H1 (cell line): ENCODE results near the gene SPATA19. TPM values are rescaled to one million over a fixed set of nuclear protein-coding genes. Genes with fewer than 3 reads are reported as not detected.
A peak's percentile ranks its signal among the peaks of the same experiment; 100 is the strongest.

Source experiments
- CTCF ChIA-PET: fragments of 300-600 bp; sonication (Branson Sonifier 250); formaldehyde crosslinking; loops from one replicate; lab custom pipeline; 2021; ENCODE audit not compliant: partially characterized antibody; lab: Charles Lee
- POLR2A ChIA-PET: fragments of 300-600 bp; sonication (Branson Sonifier 250); formaldehyde crosslinking; loops from one replicate; lab custom pipeline; 2021; ENCODE audit warnings: inconsistent platforms; ENCODE audit not compliant: partially characterized antibody; lab: Charles Lee
- DNase-seq, 2 experiments: peaks; one replicate each; pipeline versions ENCODE4 v3.0.0 to v3.0.0-alpha.2; 2010 to 2022; ENCODE audit warnings: low spot score in 2 of 2, low read depth in 1 of 2, mixed read lengths in 1 of 2
- FAIRE-seq: peaks from 2 replicates; lab custom pipeline; 2011; peaks lifted over from hg19 to GRCh38; lab: Jason Lieb, UNC
- H2AFZ ChIP-seq: 2 replicates; pipeline ENCODE4 v1.8.1; 2012; ENCODE audit warnings: low read length, inconsistent platforms
- H2AK5ac ChIP-seq: 2 replicates; pipeline ENCODE4 v1.6.1; 2013; ENCODE audit warnings: low read depth, low read length
- H2BK120ac ChIP-seq: replicated peaks from 2 replicates; pipeline ENCODE3; 2013; ENCODE audit warnings: low read depth, low read length, inconsistent platforms
- H2BK12ac ChIP-seq: 2 replicates; pipeline ENCODE4 v1.6.1; 2013; ENCODE audit warnings: low read depth, low read length
- H2BK15ac ChIP-seq: 2 replicates; pipeline ENCODE4 v1.6.1; 2013; ENCODE audit warnings: low read length
- H2BK20ac ChIP-seq: 2 replicates; pipeline ENCODE4 v1.6.1; 2013; ENCODE audit warnings: low read length
- H2BK5ac ChIP-seq: 2 replicates; pipeline ENCODE4 v1.6.1; 2013; ENCODE audit warnings: low read depth, low read length
- H3K14ac ChIP-seq: 2 replicates; pipeline ENCODE4 v1.6.1; 2013; ENCODE audit warnings: inconsistent platforms; ENCODE audit not compliant: insufficient read length
- H3K18ac ChIP-seq: 2 replicates; pipeline ENCODE4 v1.6.1; 2013; ENCODE audit warnings: low read length; ENCODE audit errors: extremely low read depth
- H3K23ac ChIP-seq: 2 replicates; pipeline ENCODE4 v1.6.1; 2013; ENCODE audit warnings: inconsistent platforms; ENCODE audit not compliant: insufficient read length
- H3K23me2 ChIP-seq: 2 replicates; pipeline ENCODE4 v1.6.1; 2013; ENCODE audit warnings: low read depth, low read length
- H3K27ac ChIP-seq: 2 replicates; pipeline ENCODE4 v1.6.1; 2011; ENCODE audit warnings: low read depth, low read length, inconsistent platforms
- H3K27me3 ChIP-seq, 4 experiments: replicated peaks in 1 of 4; 1 replicate in 1 of 4; 2 replicates in 3 of 4; pipeline versions ENCODE4 v1.6.1 to v1.8.1; 2011 to 2013; ENCODE audit warnings: low read length in 3 of 4, mild to moderate bottlenecking in 3 of 4, inconsistent platforms in 2 of 4, mixed read lengths in 2 of 4, moderate library complexity in 1 of 4; ENCODE audit not compliant: control insufficient read depth in 3 of 4, insufficient read depth in 3 of 4; ENCODE audit errors: extremely low read depth in 1 of 4
- H3K36me3 ChIP-seq, 4 experiments: 2 replicates each; pipeline versions ENCODE4 v1.6.1 to v1.8.1; 2011 to 2013; ENCODE audit warnings: mild to moderate bottlenecking in 4 of 4, low read length in 3 of 4, moderate library complexity in 2 of 4, control low read depth in 1 of 4, inconsistent platforms in 1 of 4; ENCODE audit not compliant: insufficient read depth in 4 of 4, control insufficient read depth in 2 of 4
- H3K4ac ChIP-seq: replicated peaks from 2 replicates; pipeline ENCODE3; 2013; ENCODE audit warnings: low read length, low read depth, mixed read lengths, inconsistent platforms; ENCODE audit not compliant: insufficient read length
- H3K4me1 ChIP-seq, 4 experiments: replicated peaks in 1 of 4; 1 replicate in 1 of 4; 2 replicates in 3 of 4; pipeline versions ENCODE4 v1.6.1 to v1.8.1; 2011 to 2013; ENCODE audit warnings: low read length in 3 of 4, inconsistent platforms in 2 of 4, mixed read lengths in 1 of 4; ENCODE audit not compliant: insufficient read depth in 4 of 4, control insufficient read depth in 3 of 4
- H3K4me2 ChIP-seq, 2 experiments: 2 replicates each; pipeline versions ENCODE4 v1.6.1 to v1.8.1; 2011 to 2013; ENCODE audit warnings: low read depth in 2 of 2, low read length in 2 of 2, control low read depth in 1 of 2, inconsistent platforms in 1 of 2, mild to moderate bottlenecking in 1 of 2; ENCODE audit not compliant: insufficient read depth in 1 of 2
- H3K4me3 ChIP-seq, 4 experiments: fragments of 200-600, 300-600 bp in 1 of 4; sonication (generic), shearing (Covaris generic), sonication (Bioruptor Twin) in 1 of 4; 2 replicates each; pipeline versions ENCODE4 v1.5.1 to v1.8.1; 2011 to 2016; ENCODE audit warnings: low read length in 4 of 4, low read depth in 3 of 4, control low read depth in 2 of 4, inconsistent platforms in 2 of 4, mild to moderate bottlenecking in 2 of 4, mixed read lengths in 1 of 4, moderate library complexity in 1 of 4; ENCODE audit not compliant: insufficient read depth in 2 of 4; ENCODE audit errors: extremely low read depth in 1 of 4
- H3K56ac ChIP-seq: replicated peaks from 2 replicates; pipeline ENCODE3; 2013; ENCODE audit warnings: low read depth, mild to moderate bottlenecking, mixed read lengths, low read length, inconsistent platforms; ENCODE audit not compliant: insufficient read length
- H3K79me1 ChIP-seq: 2 replicates; pipeline ENCODE4 v1.6.1; 2013; ENCODE audit warnings: low read depth, low read length, control low read depth
- H3K79me2 ChIP-seq, 2 experiments: 2 replicates each; pipeline versions ENCODE4 v1.6.1 to v1.8.1; 2012 to 2013; ENCODE audit warnings: low read length in 2 of 2, mild to moderate bottlenecking in 2 of 2, inconsistent platforms in 1 of 2; ENCODE audit not compliant: insufficient read depth in 2 of 2, control insufficient read depth in 1 of 2
- H3K9ac ChIP-seq, 4 experiments: replicated peaks in 1 of 4; 1 replicate in 1 of 4; 2 replicates in 3 of 4; pipeline versions ENCODE4 v1.6.1 to v1.8.1; 2011 to 2013; ENCODE audit warnings: low read depth in 3 of 4, low read length in 3 of 4, control low read depth in 2 of 4, mild to moderate bottlenecking in 2 of 4, moderate library complexity in 2 of 4, inconsistent platforms in 1 of 4; ENCODE audit errors: extremely low read depth in 1 of 4
- H3K9me3 ChIP-seq, 2 experiments: 2 replicates each; pipeline versions ENCODE4 v1.6.1 to v1.8.1; 2012 to 2013; ENCODE audit warnings: mild to moderate bottlenecking in 2 of 2, moderate library complexity in 2 of 2, control low read depth in 1 of 2, inconsistent platforms in 1 of 2, low read depth in 1 of 2, low read length in 1 of 2, mixed read lengths in 1 of 2; ENCODE audit not compliant: insufficient read depth in 2 of 2
- H4K20me1 ChIP-seq, 2 experiments: replicated peaks in 1 of 2; 2 replicates each; pipeline versions ENCODE3 to v1.8.1; 2011 to 2013; ENCODE audit warnings: inconsistent platforms in 2 of 2, low read length in 2 of 2, mild to moderate bottlenecking in 1 of 2; ENCODE audit not compliant: insufficient read depth in 2 of 2, control insufficient read depth in 1 of 2
- H4K5ac ChIP-seq: 2 replicates; pipeline ENCODE4 v1.6.1; 2013; ENCODE audit warnings: low read length, low read depth, mixed read lengths, inconsistent platforms; ENCODE audit not compliant: insufficient read length
- H4K8ac ChIP-seq: 2 replicates; pipeline ENCODE4 v1.8.0; 2013; ENCODE audit warnings: mild to moderate bottlenecking, moderate library complexity, low read length, inconsistent platforms; ENCODE audit not compliant: insufficient read depth; ENCODE audit errors: extremely low read depth
- H4K91ac ChIP-seq: replicated peaks from 2 replicates; pipeline ENCODE3; 2013; ENCODE audit warnings: low read length, mixed read lengths, inconsistent platforms; ENCODE audit not compliant: insufficient read length
- BACH1 ChIP-seq: IDR thresholded peaks from 2 replicates; pipeline ENCODE4 v1.6.1; 2012; ENCODE audit warnings: low read length, improper control_type of control experiment
- CBX5 ChIP-seq: fragments of 300-800, 300-1000 bp; sonication (generic); IDR thresholded peaks from 2 replicates; pipeline ENCODE4 v1.7.1; 2016; ENCODE audit warnings: antibody characterized with exemption, low read length, low read depth
- CHD2 ChIP-seq: IDR thresholded peaks from 2 replicates; pipeline ENCODE4 v1.6.1; 2012; ENCODE audit warnings: low read length, improper control_type of control experiment
- CREB1 ChIP-seq: IDR thresholded peaks from 2 replicates; pipeline ENCODE4 v1.6.1; 2012; ENCODE audit warnings: inconsistent platforms
- EGR1 ChIP-seq: IDR thresholded peaks from 2 replicates; pipeline ENCODE4 v1.6.1; 2011; ENCODE audit warnings: low read depth, low read length, borderline replicate concordance
- JUND ChIP-seq: IDR thresholded peaks from 2 replicates; pipeline ENCODE4 v1.6.1; 2011; ENCODE audit warnings: mild to moderate bottlenecking, improper control_type of control experiment, low read length
- PHF8 ChIP-seq: fragments of 200-600 bp; sonication (generic); conservative IDR thresholded peaks from 2 replicates; pipeline ENCODE4 v1.7.1; 2012; ENCODE audit warnings: low read depth, mild to moderate bottlenecking, inconsistent platforms, low read length, moderate library complexity
- RBBP5 ChIP-seq: IDR thresholded peaks from 2 replicates; pipeline ENCODE4 v1.7.1; 2012; ENCODE audit warnings: low read depth, mild to moderate bottlenecking, inconsistent platforms, low read length, moderate library complexity, borderline replicate concordance
- RXRA ChIP-seq: IDR thresholded peaks from 2 replicates; pipeline ENCODE4 v1.6.1; 2011; ENCODE audit warnings: low read depth, mild to moderate bottlenecking, low read length, moderate library complexity; ENCODE audit not compliant: insufficient read depth
- SAP30 ChIP-seq: fragments of 300-600 bp; sonication (generic); IDR thresholded peaks from 2 replicates; pipeline ENCODE4 v1.7.1; 2012; ENCODE audit warnings: low read length, moderate library complexity, mild to moderate bottlenecking, inconsistent platforms; ENCODE audit not compliant: insufficient read depth, insufficient replicate concordance
- TAF7 ChIP-seq: optimal IDR thresholded peaks from 2 replicates; pipeline ENCODE3; 2011; ENCODE audit warnings: low read depth, mild to moderate bottlenecking, inconsistent platforms, low read length, moderate library complexity, borderline replicate concordance
- WGBS, 2 experiments: shearing (Covaris generic) in 1 of 2; methylation state at CpG; one replicate each; pipeline versions ENCODE4 v1.1.6 to v1.1.7; 2013 to 2015; ENCODE audit warnings: low lambda C conversion rate in 2 of 2, mixed read lengths in 2 of 2, inconsistent platforms in 1 of 2, low coverage in 1 of 2, missing lambda C conversion rate in 1 of 2; ENCODE audit not compliant: insufficient replicate concordance in 2 of 2, insufficient coverage in 1 of 2, insufficient read length in 1 of 2; ENCODE audit errors: extremely low coverage in 1 of 2, missing lambda C conversion rate in 1 of 2; 5-methylcytosine and 5-hydroxymethylcytosine counted together
- polyA plus RNA-seq, 7 experiments: library from polyadenylated mRNA; depleted of rRNA in 3 of 7; stranded (reverse) in 5 of 7; unstranded in 2 of 7; fragments of >200 nt in 5 of 7; fragments of 200-250 nt in 2 of 7; gene quantifications; 1 replicate in 5 of 7; 2 replicates in 1 of 7; 4 replicates in 1 of 7; pipeline versions ENCODE4 v1.2.1 to v1.2.3, GENCODE V29; 2011 to 2013; ENCODE audit warnings: missing spikeins in 2 of 7, mixed read lengths in 2 of 7
- total RNA-seq: library from RNA; stranded (reverse); fragmentation: NEBNext Ultra II Directional; extraction: Animal tissue kit (Norgen Biotek cat#: 25700); gene quantifications from 2 replicates; pipeline ENCODE4 v1.2.1, GENCODE V29; 2021
- TF ChIP-seq, protein P1 (sequence below): IDR thresholded peaks from 2 replicates; pipeline ENCODE4 v1.6.1; 2012; ENCODE audit warnings: low read length, inconsistent platforms

Gene SPATA19
- total and polyA plus RNA-seq, 2 of the 8 experiments (the other 6 are each of a cell fraction or from before 2014, with no cell fraction given) = not detected

DNA sequence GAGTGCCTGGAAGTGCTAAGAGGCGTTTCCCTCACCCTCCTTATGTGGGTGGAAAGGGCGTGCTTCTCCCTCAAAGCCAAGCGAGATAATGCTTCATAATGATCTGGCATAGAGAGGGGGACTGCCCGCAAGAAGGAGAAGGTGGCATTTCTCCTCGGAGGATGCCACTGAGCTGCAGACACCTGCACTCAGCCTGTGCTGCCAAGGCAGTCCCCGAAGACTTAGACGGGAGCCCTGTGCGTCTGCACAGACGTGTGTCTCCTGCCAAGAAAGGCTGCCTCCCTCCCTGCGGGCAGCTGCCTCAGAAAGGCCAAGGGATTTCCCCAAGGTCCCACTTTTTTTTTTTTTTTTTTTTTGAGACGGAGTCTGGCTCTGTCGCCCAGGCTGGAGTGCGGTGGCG lies 48.1 kb upstream of the SPATA19 start:
- Histone ChIP-seq H3K14ac (no peak overlapping the region), H3K18ac (no peak overlapping the region; the same call in 1 of the 2 replicates), H2AK5ac (0 out of 2 replicates have a peak overlapping the region, but pooled peaks have one; percentile 39), H3K4me3 (no peak overlapping the region), H4K20me1 (no peaks in the 10 kb centered on the region), H3K23ac (no peak overlapping the region), H3K36me3 (0 out of 8 replicates have a peak, but pooled peaks cover 0 to 2% (median 0%) of the 10 kb centered on the region in 4 experiments), H3K23me2 (0 out of 2 replicates have a peak, but pooled peaks cover 2% of the 10 kb centered on the region), H4K5ac (no peak overlapping the region), H3K4ac (no peak overlapping the region), H3K9me3 (no peaks in the 10 kb centered on the region), H4K91ac (no peak overlapping the region), H3K56ac (no peak overlapping the region), H3K27me3 (no peaks in the 10 kb centered on the region; a peak in 2 of 7 replicates), H2BK120ac (no peak overlapping the region), H3K9ac (no peak overlapping the region), H3K27ac (no peak overlapping the region), H3K79me2 (no peaks in the 10 kb centered on the region), H2BK12ac (peak overlapping the region; percentile 60; the same call in 1 of the 2 replicates), H3K79me1 (no peaks in the 10 kb centered on the region), H4K8ac (no peak overlapping the region), H2BK20ac (peak overlapping the region; percentile 32; the same call in 1 of the 2 replicates), H2BK15ac (no peak overlapping the region), H2BK5ac (no peak overlapping the region), H3K4me1 (peaks cover 4 to 11% (median 7%) of the 10 kb centered on the region in 4 experiments; a peak in 6 of 7 replicates), H2AFZ (no peak overlapping the region), H3K4me2 (no peak overlapping the region)
- DNase-seq (peak in 1 of 2 experiments; percentile 37), FAIRE-seq (no peak)
- ChIA-PET POLR2A (no interaction called here), CTCF (interaction anchor here (1.0 kb wide), 1 partner anchor 54 kb away, joined by 4 read pairs; no protein-coding TSS in a partner anchor)
- 91% methylated on average over 12 of the region's 14 CpGs; no CpG with 5 or more reads in 1 of the 2 experiments for WGBS, 2 experiments
- TF ChIP-seq TAF7 (no peak), JUND (no peak), RXRA (no peak), PHF8 (no peak), CREB1 (no peak), EGR1 (no peak), SAP30 (no peak), BACH1 (no peak), RBBP5 (no peak), CHD2 (no peak), CBX5 (no peak)
- TF ChIP-seq, protein P1, sequence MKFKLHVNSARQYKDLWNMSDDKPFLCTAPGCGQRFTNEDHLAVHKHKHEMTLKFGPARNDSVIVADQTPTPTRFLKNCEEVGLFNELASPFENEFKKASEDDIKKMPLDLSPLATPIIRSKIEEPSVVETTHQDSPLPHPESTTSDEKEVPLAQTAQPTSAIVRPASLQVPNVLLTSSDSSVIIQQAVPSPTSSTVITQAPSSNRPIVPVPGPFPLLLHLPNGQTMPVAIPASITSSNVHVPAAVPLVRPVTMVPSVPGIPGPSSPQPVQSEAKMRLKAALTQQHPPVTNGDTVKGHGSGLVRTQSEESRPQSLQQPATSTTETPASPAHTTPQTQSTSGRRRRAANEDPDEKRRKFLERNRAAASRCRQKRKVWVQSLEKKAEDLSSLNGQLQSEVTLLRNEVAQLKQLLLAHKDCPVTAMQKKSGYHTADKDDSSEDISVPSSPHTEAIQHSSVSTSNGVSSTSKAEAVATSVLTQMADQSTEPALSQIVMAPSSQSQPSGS = no peak
